K562 (cell line): ENCODE data around the gene TIMP2. TPM values are rescaled to one million over a fixed set of nuclear protein-coding genes. Genes with fewer than 3 reads are reported as not detected.

ENCODE experiments used
- ATAC-seq: fragments of 200-7000 bp; cut with Tn5 transposase; 3 replicates; pipeline ENCODE4 v1.9.1; 2020; ENCODE audit warnings: moderate library complexity
- BruUV-seq: library from RNA; stranded (reverse); fragments of 400-500 nt; replicated peaks from 2 replicates; lab custom pipeline; 2021; lab: Mats Ljungman, UMichigan
- CTCF ChIA-PET: fragments of 300-600 bp; formaldehyde crosslinking; extraction: SDS; loops from one replicate; lab custom pipeline; 2021; ENCODE audit warnings: low intra/inter-chr PET ratio; lab: Yijun Ruan, JAX
- POLR2A ChIA-PET: fragments of 300-600, 350-650 bp; sonication (Branson Sonifier 250); formaldehyde crosslinking; extraction: SDS; loops from one replicate; lab custom pipeline; 2021; ENCODE audit warnings: antibody characterized with exemption, inconsistent platforms; lab: Yijun Ruan, JAX
- DNase-seq, 4 experiments: peaks; one replicate each; pipeline versions ENCODE4 v3.0.0 to v3.0.0-alpha.2; 2011 to 2018; ENCODE audit warnings: low spot score in 3 of 4, mixed read lengths in 3 of 4; ENCODE audit errors: extremely low read depth in 1 of 4
- FAIRE-seq: peaks from 2 replicates; lab custom pipeline; 2011; peaks lifted over from hg19 to GRCh38; lab: Jason Lieb, UNC
- H2AFZ ChIP-seq: 2 replicates; pipeline ENCODE4 v1.6.0; 2011; ENCODE audit warnings: low read depth, low read length, control low read depth, inconsistent platforms
- H3K27ac ChIP-seq: fragments of 200-600 bp; 3 replicates; pipeline ENCODE4 v1.8.0; 2011; ENCODE audit warnings: low read depth, mild to moderate bottlenecking, control low read depth, inconsistent platforms, low read length, moderate library complexity, mixed read lengths; ENCODE audit errors: extremely low read depth
- H3K27me3 ChIP-seq, 2 experiments: fragments of 300-600 bp in 1 of 2; 2 replicates in 1 of 2; 3 replicates in 1 of 2; pipeline versions ENCODE4 v1.6.0 to v1.8.0; 2011; ENCODE audit warnings: inconsistent platforms in 2 of 2, low read length in 2 of 2, mild to moderate bottlenecking in 1 of 2, mixed read lengths in 1 of 2, moderate library complexity in 1 of 2; ENCODE audit not compliant: control insufficient read depth in 2 of 2, insufficient read depth in 2 of 2
- H3K36me3 ChIP-seq: fragments of 300-600 bp; 3 replicates; pipeline ENCODE4 v1.8.0; 2011; ENCODE audit warnings: mild to moderate bottlenecking, low read length, inconsistent platforms; ENCODE audit not compliant: control insufficient read depth, insufficient read depth
- H3K4me1 ChIP-seq, 2 experiments: fragments of 200-600 bp in 1 of 2; replicated peaks in 1 of 2; 2 replicates in 1 of 2; 3 replicates in 1 of 2; pipeline versions ENCODE4 v1.5.1 to v1.8.0; 2011; ENCODE audit warnings: inconsistent platforms in 2 of 2, low read length in 2 of 2, mild to moderate bottlenecking in 1 of 2, mixed read lengths in 1 of 2, moderate library complexity in 1 of 2; ENCODE audit not compliant: control insufficient read depth in 2 of 2, insufficient read depth in 2 of 2
- H3K4me2 ChIP-seq: 2 replicates; pipeline ENCODE4 v1.6.1; 2011; ENCODE audit warnings: low read length, control low read depth, inconsistent platforms, mixed read lengths; ENCODE audit not compliant: insufficient read depth
- H3K4me3 ChIP-seq: fragments of 200-600 bp; sonication (generic), shearing (Covaris generic); 2 replicates; pipeline ENCODE4 v1.5.1; 2016; ENCODE audit warnings: control low read depth, inconsistent platforms
- H3K79me2 ChIP-seq: fragments of 200-600 bp; 3 replicates; pipeline ENCODE4 v1.8.0; 2011; ENCODE audit warnings: low read length, inconsistent platforms; ENCODE audit not compliant: control insufficient read depth, insufficient read depth
- H3K9ac ChIP-seq, 2 experiments: 2 replicates each; pipeline versions ENCODE4 v1.6.0 to v1.6.1; 2011; ENCODE audit warnings: low read depth in 2 of 2, low read length in 2 of 2, control low read depth in 1 of 2, inconsistent platforms in 1 of 2, mild to moderate bottlenecking in 1 of 2, mixed read lengths in 1 of 2; ENCODE audit not compliant: insufficient read depth in 1 of 2
- H3K9me1 ChIP-seq: one replicate; pipeline ENCODE4 v1.6.0; 2011; ENCODE audit warnings: inconsistent platforms, mild to moderate bottlenecking, low read length, moderate library complexity; ENCODE audit not compliant: control insufficient read depth, insufficient read depth
- H3K9me3 ChIP-seq: replicated peaks from 2 replicates; pipeline ENCODE4 v1.5.1; 2011; ENCODE audit warnings: low read depth, low read length, inconsistent platforms; ENCODE audit not compliant: control insufficient read depth, insufficient read depth
- H4K20me1 ChIP-seq: replicated peaks from 2 replicates; pipeline ENCODE4 v1.6.1; 2011; ENCODE audit warnings: low read length, inconsistent platforms, mixed read lengths; ENCODE audit not compliant: control insufficient read depth, insufficient read depth
- HLTF ChIP-seq: fragments of 450-650 bp; IDR thresholded peaks from 2 replicates; pipeline ENCODE4 v1.6.1; 2016
- L3MBTL2 ChIP-seq: fragments of 450-650 bp; IDR thresholded peaks from 2 replicates; pipeline ENCODE4 v1.6.1; 2016; ENCODE audit warnings: mild to moderate bottlenecking, moderate library complexity
- NCOA1 ChIP-seq: fragments of 450-650 bp; IDR thresholded peaks from 2 replicates; pipeline ENCODE4 v1.6.1; 2016; ENCODE audit warnings: low read depth
- RNF2 ChIP-seq: sonication (generic); IDR thresholded peaks from 2 replicates; pipeline ENCODE4 v1.6.1; 2016
- SMARCA4 ChIP-seq: fragments of 450-650 bp; IDR thresholded peaks from 2 replicates; pipeline ENCODE4 v1.6.1; 2016
- ZNF668 ChIP-seq: fragments of 250-450 bp; sonication (Bioruptor Pico); IDR thresholded peaks from 2 replicates; pipeline ENCODE4 v1.8.0; 2022; ENCODE audit warnings: mild to moderate bottlenecking, inconsistent platforms
- WGBS: fragments of 100-300 bp; shearing (Covaris generic); methylation state at CpG from one replicate; pipeline ENCODE4 v1.1.6; 2016; ENCODE audit warnings: low coverage, mixed read lengths; ENCODE audit not compliant: insufficient coverage; ENCODE audit errors: missing lambda C conversion rate; 5-methylcytosine and 5-hydroxymethylcytosine counted together
- in situ Hi-C: fragments of 300-500 bp; cut with MboI; formaldehyde crosslinking; loops from 4 replicates; pipeline ENCODE4 v1.15.0; 2018; ENCODE audit warnings: inconsistent platforms, mixed read lengths
- intact Hi-C: fragments of 100-400 bp; cut with micrococcal nuclease; formaldehyde crosslinking; loops from 2 replicates; pipeline ENCODE4 v1.14.2; 2022
- polyA plus RNA-seq, 8 experiments: library from polyadenylated mRNA; depleted of rRNA in 4 of 8; stranded (reverse) in 5 of 8; unstranded in 3 of 8; fragments of >200 nt; fragmentation: Nextera tagmentation in 2 of 8; fragmentation: Illumina TruSeq in 1 of 8; extraction: Ambion mirVana in 2 of 8; extraction: Trizol in 1 of 8; gene quantifications; 2 replicates each; pipeline versions ENCODE4 v1.2.1 to v1.2.3, GENCODE V29; 2011 to 2014; ENCODE audit warnings: inconsistent platforms in 1 of 8, missing spikeins in 1 of 8
- total RNA-seq, 7 experiments: library from RNA; depleted of rRNA in 6 of 7; stranded (reverse); fragments of >200 nt in 6 of 7; fragmentation: Illumina TruSeq in 2 of 7; extraction: Trizol in 2 of 7; gene quantifications; 2 replicates each; pipeline versions ENCODE4 v1.2.1 to v1.2.3, GENCODE V29; 2011 to 2021; ENCODE audit warnings: low replicate concordance in 1 of 7
- TF ChIP-seq, protein P1 (sequence below): fragments of 450-650 bp; IDR thresholded peaks from 2 replicates; pipeline ENCODE4 v1.6.1; 2016; ENCODE audit warnings: missing biosample characterization, missing genetic modification characterization
- TF ChIP-seq, protein P2 (sequence below), 2 experiments: fragments of 450-650 bp; formaldehyde crosslinking in 1 of 2; IDR thresholded peaks; 2 replicates each; pipeline versions ENCODE4 v1.4.0 to v1.6.1; 2014 to 2020; ENCODE audit warnings: mild to moderate bottlenecking in 2 of 2, borderline replicate concordance in 1 of 2, low read depth in 1 of 2

Gene TIMP2
- total and polyA plus RNA-seq, 9 of the 15 experiments (the other 6 are each of a cell fraction or from before 2014, with no cell fraction given): 0.55 TPM; not detected in 8

DNA sequence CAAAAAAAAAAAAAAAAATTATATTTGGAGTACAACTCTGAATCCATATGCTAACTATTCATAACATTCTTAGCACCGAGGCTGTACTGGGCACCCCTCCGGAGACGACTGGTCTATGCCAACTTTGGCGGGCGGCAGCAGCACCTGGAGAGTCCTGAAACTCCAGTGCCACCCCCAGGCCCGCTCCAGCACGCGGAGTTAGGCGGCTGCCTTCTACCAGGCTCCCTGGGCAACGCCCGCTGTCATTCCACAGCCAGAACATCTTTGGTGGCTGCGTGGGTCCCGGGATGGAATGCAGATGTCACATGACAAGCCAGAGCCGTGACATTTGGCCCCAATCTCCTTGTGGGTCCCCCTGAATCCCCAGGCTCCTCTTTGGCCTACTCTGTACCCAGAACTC, 6.2 kb downstream of the TIMP2 start:
- CTCF ChIA-PET: no interaction called here
- H3K9me3 ChIP-seq: no peaks in the 10 kb centered on the region
- BruUV-seq: no TSS peak
- 34% methylated on average over 14 of the region's 14 CpGs for WGBS
- intact Hi-C loops (no loop called here), in situ Hi-C loops (no loop called here)
- H3K27me3 ChIP-seq: peaks cover 54 to 80% of the 10 kb centered on the region in 2 experiments
- DNase-seq (no peak), FAIRE-seq (no peak), ATAC-seq (no peak)
- no peak overlapping the region for H2AFZ ChIP-seq
- no peak overlapping the region for H3K27ac ChIP-seq
- H3K79me2 ChIP-seq: no peaks in the 10 kb centered on the region
- no peak overlapping the region for H3K4me2 ChIP-seq
- no peak overlapping the region for H3K4me3 ChIP-seq
- POLR2A ChIA-PET: no interaction called here
- no peaks in the 10 kb centered on the region for H3K36me3 ChIP-seq
- H3K9ac ChIP-seq: no peak overlapping the region
- TF ChIP-seq HLTF: no peak
- TF ChIP-seq NCOA1: no peak
- no peak for TF ChIP-seq RNF2
- TF ChIP-seq, protein P1, sequence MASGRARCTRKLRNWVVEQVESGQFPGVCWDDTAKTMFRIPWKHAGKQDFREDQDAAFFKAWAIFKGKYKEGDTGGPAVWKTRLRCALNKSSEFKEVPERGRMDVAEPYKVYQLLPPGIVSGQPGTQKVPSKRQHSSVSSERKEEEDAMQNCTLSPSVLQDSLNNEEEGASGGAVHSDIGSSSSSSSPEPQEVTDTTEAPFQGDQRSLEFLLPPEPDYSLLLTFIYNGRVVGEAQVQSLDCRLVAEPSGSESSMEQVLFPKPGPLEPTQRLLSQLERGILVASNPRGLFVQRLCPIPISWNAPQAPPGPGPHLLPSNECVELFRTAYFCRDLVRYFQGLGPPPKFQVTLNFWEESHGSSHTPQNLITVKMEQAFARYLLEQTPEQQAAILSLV: no peak
- TF ChIP-seq L3MBTL2: no peak
- no peak for TF ChIP-seq SMARCA4
- no peak for TF ChIP-seq ZNF668 (CRISPR knock-in tag)
- TF ChIP-seq, protein P2, sequence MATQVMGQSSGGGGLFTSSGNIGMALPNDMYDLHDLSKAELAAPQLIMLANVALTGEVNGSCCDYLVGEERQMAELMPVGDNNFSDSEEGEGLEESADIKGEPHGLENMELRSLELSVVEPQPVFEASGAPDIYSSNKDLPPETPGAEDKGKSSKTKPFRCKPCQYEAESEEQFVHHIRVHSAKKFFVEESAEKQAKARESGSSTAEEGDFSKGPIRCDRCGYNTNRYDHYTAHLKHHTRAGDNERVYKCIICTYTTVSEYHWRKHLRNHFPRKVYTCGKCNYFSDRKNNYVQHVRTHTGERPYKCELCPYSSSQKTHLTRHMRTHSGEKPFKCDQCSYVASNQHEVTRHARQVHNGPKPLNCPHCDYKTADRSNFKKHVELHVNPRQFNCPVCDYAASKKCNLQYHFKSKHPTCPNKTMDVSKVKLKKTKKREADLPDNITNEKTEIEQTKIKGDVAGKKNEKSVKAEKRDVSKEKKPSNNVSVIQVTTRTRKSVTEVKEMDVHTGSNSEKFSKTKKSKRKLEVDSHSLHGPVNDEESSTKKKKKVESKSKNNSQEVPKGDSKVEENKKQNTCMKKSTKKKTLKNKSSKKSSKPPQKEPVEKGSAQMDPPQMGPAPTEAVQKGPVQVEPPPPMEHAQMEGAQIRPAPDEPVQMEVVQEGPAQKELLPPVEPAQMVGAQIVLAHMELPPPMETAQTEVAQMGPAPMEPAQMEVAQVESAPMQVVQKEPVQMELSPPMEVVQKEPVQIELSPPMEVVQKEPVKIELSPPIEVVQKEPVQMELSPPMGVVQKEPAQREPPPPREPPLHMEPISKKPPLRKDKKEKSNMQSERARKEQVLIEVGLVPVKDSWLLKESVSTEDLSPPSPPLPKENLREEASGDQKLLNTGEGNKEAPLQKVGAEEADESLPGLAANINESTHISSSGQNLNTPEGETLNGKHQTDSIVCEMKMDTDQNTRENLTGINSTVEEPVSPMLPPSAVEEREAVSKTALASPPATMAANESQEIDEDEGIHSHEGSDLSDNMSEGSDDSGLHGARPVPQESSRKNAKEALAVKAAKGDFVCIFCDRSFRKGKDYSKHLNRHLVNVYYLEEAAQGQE (IDR thresholded peaks at IDR 0.05; ENCODE audit: borderline replicate concordance): no peak
- TF ChIP-seq, protein P2 (CRISPR knock-in tag; IDR thresholded peaks at IDR 0.05; ENCODE audit: low read depth): no peak
- H3K4me1 ChIP-seq: peaks cover 0 to 15% of the 10 kb centered on the region in 2 experiments; a peak in 2 of 5 replicates
- peaks cover 18% of the 10 kb centered on the region for H4K20me1 ChIP-seq
- H3K9me1 ChIP-seq: no peaks in the 10 kb centered on the region
